Fibroblast of gingiva (primary cell): ENCODE measurements around the gene BCKDHB.

Source experiments
- DNase-seq: peaks from one replicate; pipeline ENCODE4 v3.0.0-alpha.2; 2011; ENCODE audit warnings: low read depth

Gene BCKDHB

DNA sequence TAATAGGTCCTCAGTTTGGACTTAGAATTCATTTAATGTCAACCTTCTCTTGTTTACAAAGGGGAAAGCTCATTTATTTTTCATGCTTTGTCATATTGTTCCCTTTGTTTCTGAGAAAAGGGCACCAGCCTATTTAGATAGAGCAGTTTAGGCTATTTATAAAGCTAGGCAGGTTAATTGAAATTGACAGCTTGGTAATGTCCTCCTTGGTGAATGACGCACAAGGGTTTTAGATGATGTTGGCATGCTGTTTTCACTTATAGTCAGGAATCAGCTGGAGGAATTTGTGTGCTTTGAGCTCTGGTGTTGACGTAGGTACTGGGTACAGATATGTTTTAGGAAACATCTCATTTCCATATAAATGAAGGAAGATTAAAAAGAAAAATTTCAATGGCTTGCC, 45.2 kb downstream of the BCKDHB start:
- DNase-seq: no peak

DNA sequence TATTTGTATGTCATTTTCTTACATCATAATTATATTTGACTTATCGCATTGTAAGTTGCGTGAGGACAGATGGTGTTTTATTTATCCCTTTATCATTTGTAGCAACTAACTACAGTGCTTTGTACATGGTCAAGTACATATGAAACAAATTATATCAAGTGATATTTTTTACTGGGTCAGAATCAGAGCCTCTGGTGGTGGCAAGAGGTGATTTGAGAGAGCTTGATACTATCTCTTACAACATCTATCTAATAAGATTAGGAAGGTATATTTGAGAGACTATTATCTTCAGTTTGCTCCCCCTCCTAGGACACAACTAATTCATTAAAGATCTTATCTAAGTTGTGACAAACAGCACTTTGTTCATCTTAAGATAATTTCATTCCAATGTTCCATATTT, 47.7 kb downstream of the BCKDHB start:
- DNase-seq: no peak

DNA sequence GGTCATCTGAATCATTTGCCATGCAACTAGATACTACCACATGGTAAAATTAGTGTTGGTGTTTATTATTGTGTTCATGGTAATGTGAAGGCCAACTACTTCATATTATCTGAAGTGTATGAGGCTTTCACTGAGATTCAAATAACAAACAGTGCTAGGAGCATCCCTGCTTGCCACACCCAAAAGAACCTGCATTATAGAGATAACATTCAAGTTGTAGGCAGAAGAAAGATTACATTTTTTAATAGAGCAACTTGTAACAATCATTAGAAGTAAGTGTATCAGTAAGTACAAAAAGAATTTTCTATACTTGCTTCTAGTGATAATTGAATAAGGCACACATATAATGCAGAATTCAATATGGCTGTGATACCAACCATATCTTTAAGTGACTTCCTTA, 49.8 kb downstream of the BCKDHB start:
- no peak for DNase-seq

DNA sequence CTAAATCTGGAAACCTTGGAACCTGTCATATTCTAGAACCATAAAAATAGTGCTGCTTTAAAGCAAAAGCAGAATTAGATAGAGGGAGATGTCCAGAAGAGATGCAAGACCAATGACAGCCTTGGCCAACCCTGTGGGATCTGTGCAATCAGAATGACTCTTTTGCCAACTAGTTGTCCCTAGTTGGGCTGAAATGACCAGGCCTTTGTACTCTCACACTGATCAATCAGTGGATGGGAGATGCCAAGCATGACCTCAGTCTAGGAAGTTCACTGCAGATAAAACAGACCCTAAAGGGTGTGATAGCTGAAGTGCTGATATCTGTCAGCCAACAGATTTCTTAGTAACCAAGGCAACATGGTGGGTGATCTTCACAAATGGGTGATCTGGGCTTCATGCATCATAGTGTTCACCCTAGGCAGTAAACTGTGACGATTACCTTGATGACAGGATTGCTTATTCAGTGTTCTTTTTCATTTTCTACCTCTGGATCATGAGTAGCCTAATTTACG, 52.1 kb downstream of the BCKDHB start:
- DNase-seq: no peak

DNA sequence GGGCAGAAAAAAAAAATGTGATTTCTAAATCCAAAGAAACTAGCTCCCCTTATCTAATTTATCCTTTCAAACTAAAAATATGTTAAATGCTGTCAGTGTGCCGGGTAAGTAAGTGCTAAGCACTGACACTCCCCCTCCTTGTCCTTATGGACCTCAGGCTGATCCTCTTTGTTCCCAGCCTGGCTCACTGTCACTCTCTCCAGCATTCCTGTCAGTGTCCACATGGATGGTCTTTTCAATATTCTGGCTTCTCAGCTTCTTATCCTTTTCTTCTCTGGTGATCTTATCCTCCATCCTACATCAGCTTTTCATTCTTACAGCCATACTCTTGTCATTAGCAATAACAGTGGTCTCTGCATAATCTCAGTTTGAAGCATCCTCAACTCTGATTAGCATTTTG, 55.0 kb downstream of the BCKDHB start:
- DNase-seq: no peak

DNA sequence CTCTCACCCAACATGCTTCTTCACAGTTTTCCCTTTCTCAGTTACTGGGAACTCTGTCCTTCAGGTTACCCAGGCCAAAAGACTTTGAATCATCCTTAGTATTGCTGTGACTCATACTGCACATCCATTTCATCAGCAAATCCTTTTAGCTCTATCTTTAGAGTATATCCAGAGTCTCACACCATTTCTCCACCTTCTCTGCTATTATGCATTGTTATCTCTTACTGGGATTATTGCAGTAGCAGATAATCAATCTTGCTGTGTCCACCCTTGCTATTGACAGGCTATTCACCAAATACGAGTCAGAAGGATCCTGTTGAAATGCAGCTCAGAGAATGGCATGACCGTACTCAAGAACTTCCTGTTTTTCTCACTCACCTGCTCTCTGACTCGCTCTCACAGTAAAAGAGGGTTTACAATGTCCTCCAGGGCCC, 57.3 kb downstream of the BCKDHB start:
- peak; percentile 56 for DNase-seq

DNA sequence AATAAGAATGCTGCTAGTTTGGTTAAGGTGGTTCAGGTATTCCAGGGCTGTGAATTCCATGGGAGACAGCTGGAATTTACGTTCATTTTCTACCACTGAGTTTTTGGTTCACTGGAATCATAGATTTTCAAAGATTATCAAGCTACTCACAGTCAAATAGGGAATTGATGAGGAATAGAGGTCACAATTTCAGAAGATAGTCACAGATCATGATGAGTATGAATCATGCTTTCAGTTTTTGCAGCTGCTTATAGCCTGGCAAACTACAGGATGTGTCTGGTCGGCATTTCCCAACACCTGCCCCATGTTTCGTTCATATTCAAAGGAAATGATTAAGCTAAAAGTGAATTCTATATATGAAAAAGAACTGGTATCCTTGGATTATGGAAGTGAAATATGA, 58.7 kb downstream of the BCKDHB start:
- peak; percentile 22 for DNase-seq

DNA sequence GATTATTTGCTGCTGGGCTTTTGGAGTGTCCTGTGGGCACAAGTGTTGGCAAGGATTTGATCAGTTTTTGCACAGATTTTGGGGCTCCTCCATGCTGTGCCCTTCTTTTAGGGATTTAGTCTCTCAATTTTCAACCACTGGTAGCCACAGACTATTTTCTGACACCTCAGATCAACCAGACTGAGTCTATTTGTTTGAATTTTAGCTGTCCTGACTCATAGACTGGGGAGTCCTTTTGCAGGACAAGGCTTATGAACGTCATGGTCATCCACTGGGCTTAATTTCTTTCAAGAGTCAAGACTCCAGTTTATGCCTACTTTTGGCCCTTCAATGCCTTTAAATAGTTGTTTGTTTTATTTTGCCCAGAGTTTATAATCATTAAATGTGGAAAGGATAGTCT, 59.3 kb downstream of the BCKDHB start:
- no peak for DNase-seq

DNA sequence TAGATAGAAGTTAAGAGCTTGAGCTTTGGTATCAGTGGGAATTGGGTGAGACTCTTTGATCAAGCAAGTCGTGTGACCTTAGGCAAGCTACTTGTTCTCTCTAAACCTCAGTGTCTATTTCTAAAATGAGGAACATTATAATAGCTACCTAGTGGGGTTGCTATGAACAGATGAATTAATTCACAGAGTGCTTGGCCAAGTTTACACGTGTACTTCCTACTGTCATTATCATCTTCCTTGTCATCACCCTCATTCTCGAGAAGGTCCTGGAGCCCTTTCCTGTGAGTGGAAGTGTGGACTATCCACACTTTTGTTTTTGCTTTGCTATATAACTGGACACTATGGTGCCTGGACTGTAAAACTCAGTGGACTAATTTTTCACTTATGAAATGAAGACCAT, 64.0 kb downstream of the BCKDHB start:
- no peak for DNase-seq

DNA sequence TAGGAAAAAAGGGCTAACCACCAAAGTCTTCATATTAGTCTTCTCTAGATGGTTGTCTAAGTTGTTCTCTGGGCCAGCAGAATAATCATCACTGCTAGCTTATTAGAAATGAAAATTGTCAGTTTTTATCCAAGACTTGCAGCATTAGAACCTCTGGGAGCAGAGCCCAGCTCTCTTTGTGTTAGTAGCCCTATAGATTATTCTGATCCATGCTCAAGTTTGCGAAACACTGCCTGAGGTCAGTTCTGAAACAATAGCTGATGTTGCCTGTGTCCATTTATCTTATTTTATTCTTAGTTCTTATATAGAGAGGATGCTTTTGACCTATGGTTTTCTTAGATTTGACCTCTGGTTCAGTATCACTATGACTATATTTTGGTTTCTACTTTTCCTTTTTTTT, 66.9 kb downstream of the BCKDHB start:
- peak; percentile 20 for DNase-seq

DNA sequence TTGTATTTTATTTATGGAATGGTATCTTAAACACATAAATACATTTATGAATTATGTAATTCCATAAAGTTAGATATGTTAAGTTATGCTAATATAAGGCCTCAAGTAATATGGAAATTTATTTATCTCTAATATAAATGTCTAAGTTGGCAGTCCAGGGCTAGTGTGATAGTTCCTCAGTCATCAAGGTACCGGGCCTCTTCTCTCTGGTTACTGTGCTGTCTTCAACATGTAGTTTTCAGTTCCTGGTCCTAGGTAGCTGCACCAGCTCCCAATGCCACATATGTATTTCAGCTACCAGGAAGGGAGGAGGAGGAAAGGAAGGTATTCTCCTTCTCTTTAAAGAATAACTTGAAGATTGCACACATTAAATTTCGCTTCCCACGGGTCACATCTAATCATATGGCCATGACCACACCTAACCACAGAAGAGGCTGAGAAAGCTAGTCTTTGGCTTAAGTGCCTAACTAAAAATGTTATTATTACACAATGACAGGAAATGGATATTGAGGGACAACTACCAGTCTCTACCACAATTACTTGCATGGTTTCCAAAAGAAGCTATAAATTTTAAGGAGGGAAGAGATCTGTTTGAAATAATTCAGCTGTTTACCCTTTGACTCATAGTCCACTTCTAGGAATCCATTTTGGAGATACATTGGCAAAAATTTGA, 68.6 kb downstream of the BCKDHB start:
- DNase-seq: peak; percentile 49

DNA sequence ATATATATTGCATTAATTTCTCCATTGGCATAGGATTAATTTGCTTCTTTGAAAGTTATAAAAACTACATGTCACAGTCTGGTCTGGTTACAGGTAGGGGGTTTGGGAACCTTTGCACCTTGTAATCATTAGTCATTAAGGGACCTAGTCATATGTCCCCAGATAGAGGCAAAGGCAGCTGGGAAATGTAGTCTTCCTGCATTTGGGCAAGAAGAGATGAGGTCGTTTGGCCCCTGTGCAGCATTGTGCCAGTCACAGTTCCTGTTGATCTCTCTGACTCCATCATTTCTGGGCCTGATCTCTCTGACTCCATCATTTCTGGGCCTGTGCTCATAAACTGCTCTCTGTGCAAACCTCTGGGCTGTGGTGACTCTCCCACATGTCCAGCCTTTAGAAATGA, 73.2 kb downstream of the BCKDHB start:
- DNase-seq: no peak

DNA sequence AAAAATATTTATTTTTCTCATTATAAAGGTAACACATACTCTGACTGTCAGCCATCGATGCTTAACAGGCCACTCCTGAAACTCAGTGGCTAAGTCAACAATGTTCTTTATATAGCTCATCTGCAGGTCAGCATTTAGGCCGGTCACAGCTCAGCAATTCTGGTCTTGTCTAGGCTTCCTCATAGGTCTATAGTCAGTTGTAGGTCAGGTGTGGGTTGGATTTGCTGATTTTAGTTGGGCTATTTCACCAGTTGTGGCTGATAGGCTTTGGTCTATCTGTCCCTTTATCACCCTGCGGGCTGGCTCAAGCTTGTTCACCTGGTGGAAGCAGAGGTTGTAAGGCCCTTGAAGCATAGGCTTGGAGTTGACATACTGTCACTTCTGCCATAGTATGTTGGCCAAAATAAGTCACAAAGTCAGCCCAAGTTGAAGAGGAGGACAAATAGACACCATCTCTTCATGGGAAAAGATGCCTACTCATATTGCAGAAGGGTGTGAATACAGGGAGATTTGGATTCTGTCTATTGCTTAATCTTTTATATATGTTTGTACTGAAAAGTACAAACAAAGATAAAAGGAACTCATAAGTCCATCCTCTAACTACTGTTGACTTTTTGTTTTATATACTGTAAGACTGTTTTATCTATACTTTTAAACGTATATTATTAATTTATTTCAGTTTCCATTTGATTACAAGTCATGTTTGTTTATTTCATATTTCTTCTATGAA, 75.0 kb downstream of the BCKDHB start:
- no peak for DNase-seq

DNA sequence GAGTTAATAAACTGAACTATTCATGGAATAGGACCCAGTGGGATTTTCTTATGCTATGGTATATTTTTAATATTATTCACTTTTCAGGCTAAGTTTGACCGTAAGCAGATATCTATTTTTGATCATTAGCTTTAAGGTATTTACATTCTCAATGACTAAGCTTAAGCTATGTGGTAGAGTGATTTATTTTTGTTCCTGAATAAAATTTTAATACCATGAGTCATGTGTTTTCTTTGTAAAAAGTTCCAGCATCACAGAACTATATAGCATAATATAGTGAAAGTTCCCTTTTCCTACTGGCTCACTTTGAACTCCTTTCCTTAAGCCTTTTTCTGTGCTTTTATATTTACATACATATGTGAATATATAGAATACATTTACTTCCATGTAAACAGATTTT, 75.8 kb downstream of the BCKDHB start:
- no peak for DNase-seq

DNA sequence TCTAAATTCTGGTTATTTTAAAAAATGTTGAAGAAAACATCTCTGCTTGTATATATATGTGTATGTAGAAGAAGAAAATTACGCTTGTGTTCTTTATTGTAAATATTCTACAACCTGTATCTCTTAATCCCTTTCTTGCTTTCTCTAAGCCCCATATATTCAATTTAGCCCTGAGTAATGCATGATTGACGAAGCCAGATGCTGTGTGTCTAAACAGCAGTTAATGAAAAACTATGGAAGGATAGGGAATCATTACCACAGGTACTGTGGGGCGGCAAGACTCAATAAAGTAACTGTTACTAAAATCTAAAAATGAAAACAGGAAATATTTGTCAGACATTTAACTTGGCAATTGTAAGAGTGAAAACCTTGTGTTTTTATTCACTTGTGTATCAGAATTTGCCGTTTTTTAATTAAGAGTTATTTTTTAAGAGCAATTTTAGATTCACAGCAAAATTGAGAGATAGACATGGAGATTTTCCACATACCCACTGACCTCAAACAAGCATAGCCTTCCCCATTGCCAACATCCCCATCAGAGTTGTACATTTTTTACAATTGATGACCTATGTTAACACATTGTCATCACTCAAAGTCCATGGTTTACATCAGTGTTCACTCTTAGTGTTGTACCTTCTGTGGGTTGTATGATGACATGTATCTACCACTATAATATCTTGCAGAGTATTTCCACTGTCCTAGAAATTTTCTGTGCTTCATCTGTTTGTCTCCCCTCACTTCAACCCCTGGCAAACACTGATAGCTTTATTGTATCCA, 76.7 kb downstream of the BCKDHB start:
- no peak for DNase-seq

DNA sequence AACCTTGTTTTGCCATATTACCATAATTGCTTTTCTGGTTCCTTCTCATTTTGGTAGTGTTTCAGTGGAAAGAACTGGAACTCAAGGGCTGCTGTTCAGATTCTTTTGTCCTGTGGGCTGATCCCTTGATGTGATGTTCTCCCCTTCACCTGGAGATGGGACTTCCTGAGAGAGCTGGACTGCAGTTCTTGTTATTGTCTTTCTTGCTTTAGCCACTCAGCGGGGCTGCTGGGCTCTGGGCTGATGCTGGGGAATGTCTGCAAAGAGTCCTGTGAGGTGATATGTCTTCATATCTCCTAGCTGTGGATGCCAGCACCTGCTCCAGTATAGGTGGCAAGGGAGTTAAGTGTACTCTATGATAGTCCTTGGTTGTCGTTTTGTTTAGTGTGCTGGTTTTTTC, 79.0 kb downstream of the BCKDHB start:
- DNase-seq: no peak

DNA sequence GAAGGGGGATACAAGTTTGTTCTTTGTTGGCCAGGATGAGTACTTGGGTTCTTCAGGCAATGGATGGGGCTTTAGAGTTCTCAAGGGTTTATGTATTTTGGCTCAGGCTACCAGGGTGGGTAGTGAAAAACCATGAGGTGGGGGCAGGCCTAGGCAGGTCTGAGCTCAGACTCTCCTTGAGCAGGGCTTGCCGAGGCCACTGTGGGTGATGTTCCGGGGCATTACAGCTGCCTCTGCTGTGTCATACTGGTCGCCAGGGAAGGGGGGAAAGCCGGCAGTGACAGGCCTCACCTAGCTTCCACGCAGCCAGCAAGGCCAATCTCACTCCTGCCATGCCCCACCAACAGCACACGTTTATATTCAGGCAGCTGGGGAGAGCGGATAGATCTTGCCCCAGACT, 79.6 kb downstream of the BCKDHB start:
- no peak for DNase-seq

DNA sequence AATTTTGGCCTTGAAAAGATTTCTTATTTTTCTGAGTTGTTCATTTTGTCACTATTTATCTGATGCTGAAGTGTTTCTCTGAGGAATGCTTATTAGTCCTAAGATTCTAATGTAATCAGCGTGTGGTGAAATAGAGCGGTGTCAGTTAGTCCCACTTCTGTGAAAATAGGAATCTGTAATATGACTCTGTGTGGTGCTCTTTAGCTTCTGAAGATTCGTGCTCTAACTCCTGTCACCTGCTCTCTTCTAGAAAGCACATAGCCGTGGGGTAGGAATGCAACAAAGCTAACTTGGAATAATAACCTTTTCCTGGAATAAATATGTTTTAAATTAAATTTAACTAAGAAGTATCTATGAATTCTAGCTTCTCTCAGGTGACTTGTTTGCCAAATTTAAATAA, 90.4 kb downstream of the BCKDHB start:
- DNase-seq: no peak

DNA sequence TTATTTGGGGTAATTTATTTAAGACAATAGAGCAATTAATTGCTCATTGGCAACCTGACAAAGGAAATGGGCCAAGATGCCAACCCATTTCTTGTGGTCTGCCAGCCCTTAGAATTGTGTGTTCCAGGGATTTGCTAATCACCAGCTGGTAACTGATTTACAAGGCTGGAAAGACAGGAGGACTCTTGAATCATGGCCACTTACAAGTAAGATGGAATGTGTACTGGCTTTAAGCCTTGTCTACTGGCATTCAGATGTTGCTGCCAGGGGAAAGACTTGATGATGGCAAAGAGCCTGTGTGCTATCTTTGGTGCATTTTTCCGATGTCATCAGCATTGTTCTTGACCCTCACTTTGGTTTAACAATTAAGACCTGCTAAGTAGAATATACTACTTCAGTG, 91.0 kb downstream of the BCKDHB start:
- DNase-seq: peak; percentile 91

DNA sequence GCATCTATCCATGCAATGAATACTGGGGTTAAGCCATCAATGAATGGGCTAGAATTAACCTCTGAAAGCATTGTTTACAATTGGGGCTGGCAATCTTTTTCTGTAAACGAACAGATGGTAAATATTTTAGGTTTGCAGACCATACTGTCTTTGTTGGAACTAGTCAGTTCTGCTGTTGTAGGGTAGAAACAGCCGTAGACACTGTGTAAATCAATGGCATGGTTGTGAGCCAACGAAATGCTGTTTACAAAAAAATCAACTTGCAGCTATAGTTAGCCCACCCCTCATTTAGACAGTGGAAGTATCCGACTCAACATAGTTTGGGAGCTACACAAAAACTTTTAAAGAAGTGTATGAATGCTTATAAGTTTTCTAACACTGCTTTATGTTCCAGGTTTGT, 91.5 kb downstream of the BCKDHB start:
- DNase-seq: no peak

DNA sequence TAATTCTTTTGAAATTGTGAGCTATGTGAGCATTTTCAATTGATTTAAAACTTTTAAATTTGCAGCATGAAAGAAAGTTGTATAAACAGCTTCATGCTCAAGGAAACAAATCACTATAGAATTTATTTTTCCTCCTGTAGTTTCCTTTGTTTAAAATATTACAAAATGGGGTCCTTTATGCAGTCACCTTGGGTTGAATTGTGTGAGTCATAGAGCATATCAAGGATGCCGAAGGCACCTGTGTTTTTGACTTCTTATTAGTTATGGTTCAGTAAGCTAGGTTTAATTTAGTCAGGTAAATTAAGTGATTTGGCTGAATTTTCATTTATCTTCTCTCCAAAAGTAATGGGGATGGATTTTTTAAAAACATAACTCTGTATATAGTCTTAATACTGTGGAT, 96.8 kb downstream of the BCKDHB start:
- no peak for DNase-seq

DNA sequence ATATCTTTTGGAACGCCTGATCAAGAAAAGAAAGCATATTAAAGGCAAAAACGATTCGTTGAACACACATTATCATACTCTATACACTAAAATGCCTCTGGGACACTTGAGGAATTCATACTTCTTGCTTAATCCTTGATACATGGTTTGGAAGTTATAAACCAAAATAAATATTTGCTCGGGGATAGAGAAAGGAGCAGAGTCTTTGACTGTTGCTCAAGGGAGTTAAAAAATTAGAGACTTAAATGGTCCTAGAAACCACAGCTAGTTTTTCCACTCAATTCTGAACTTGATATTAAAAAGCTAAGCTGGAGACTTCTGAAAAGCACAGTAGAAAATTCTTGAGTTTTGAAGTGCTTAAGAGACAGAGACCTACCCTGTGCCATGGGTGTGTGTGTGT, 98.9 kb downstream of the BCKDHB start:
- peak; percentile 41 for DNase-seq

DNA sequence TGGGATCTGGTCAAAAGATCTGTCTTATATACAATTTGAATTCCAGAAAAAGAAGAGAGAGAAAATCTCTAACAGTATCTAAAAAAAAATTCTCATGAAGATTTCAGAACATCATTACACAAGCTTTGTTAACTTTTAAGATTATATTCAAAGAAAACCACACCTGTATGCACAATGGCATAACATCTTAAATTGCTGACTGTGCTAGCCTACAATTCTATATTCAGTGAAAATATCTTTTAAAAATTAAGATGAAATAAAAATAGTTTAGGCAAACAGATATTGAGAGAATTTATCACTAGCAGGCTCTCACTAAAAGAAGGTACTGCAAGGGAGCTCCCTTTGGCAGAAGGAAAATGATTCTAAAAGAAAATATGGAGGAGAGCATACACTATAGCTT, 100.3 kb downstream of the BCKDHB start:
- no peak for DNase-seq
